Neural progenitor cell (in vitro differentiated cells): ENCODE results near the gene C2orf15.

Experiments
- EZH2 ChIP-seq: fragments of 200-600 bp; sonication (generic); IDR thresholded peaks from 2 replicates; pipeline ENCODE4 v1.6.1; 2017; ENCODE audit warnings: antibody characterized with exemption, mild to moderate bottlenecking, moderate library complexity
- EZH2phosphoT487 ChIP-seq: fragments of 200-600 bp; sonication (generic); IDR thresholded peaks from 2 replicates; pipeline ENCODE4 v1.6.1; 2017; ENCODE audit warnings: antibody characterized with exemption
- TF ChIP-seq, protein P1 (sequence below): fragments of 200-600 bp; sonication (generic); IDR thresholded peaks from 2 replicates; pipeline ENCODE4 v1.5.1; 2017; ENCODE audit warnings: antibody characterized with exemption, mild to moderate bottlenecking

DNA sequence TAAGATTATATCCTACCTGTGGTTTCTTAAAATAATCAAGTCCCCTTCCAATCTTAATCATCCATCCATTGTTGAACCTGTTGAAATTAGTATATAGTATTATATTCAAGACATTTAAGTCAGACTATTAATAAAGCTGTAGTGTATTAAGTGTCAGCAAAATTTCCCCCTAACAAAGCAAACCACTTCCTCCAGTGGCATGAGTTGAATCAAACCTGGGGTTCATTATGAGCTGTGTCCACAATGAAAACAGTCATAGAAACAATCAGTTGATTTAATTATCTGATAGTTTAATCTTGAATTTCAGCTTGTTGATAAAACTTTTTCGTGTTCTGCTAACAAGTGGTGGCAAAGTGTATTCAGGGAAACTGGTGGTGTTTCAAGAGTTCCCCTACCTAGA lies 28.0 kb downstream of the C2orf15 start:
- TF ChIP-seq, protein P1, sequence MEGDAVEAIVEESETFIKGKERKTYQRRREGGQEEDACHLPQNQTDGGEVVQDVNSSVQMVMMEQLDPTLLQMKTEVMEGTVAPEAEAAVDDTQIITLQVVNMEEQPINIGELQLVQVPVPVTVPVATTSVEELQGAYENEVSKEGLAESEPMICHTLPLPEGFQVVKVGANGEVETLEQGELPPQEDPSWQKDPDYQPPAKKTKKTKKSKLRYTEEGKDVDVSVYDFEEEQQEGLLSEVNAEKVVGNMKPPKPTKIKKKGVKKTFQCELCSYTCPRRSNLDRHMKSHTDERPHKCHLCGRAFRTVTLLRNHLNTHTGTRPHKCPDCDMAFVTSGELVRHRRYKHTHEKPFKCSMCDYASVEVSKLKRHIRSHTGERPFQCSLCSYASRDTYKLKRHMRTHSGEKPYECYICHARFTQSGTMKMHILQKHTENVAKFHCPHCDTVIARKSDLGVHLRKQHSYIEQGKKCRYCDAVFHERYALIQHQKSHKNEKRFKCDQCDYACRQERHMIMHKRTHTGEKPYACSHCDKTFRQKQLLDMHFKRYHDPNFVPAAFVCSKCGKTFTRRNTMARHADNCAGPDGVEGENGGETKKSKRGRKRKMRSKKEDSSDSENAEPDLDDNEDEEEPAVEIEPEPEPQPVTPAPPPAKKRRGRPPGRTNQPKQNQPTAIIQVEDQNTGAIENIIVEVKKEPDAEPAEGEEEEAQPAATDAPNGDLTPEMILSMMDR = no peak
- TF ChIP-seq EZH2 (no peak), EZH2phosphoT487 (no peak)
